ENCODE results near the gene CADPS2. TPM values are rescaled to one million over a fixed set of nuclear protein-coding genes. Genes with fewer than 3 reads are reported as not detected.

CADPS2 gene
- polyA plus RNA-seq, 1 experiment = 0.38 TPM

- no peak for DNase-seq (ENCODE audit: low read depth)
- POLR2A ChIA-PET = no interaction called here
- TF ChIP-seq CTCF (IDR thresholded peaks at IDR 0.05; ENCODE audit: insufficient read depth, low read depth, low read length) = no peak
- H3K36me3 ChIP-seq (ENCODE audit: control insufficient read depth, insufficient read depth, low read length) = no peaks in the 10 kb centered on the region
- H3K27me3 ChIP-seq (ENCODE audit: control insufficient read depth, insufficient read depth, low read length) = no peaks in the 10 kb centered on the region
- CTCF ChIA-PET = no interaction called here
- H3K4me3 ChIP-seq (ENCODE audit: low read depth, low read length) = no peak overlapping the region
These were observed 535.6 kb downstream of the CADPS2 start for GRCh38 chr7:122350701-122351100.

GRCh38 chr7:122344303-122344620, 542.0 kb downstream of the CADPS2 start:
- TF ChIP-seq CTCF (IDR thresholded peaks at IDR 0.05; ENCODE audit: insufficient read depth, low read depth, low read length) = no peak
- H3K4me3 ChIP-seq (ENCODE audit: low read depth, low read length) = no peak overlapping the region
- H3K27me3 ChIP-seq (ENCODE audit: control insufficient read depth, insufficient read depth, low read length) = no peaks in the 10 kb centered on the region
- POLR2A ChIA-PET = no interaction called here
- H3K36me3 ChIP-seq (ENCODE audit: control insufficient read depth, insufficient read depth, low read length) = no peaks in the 10 kb centered on the region
- CTCF ChIA-PET = no interaction called here
- no peak for DNase-seq (ENCODE audit: low read depth)

- POLR2A ChIA-PET = no interaction called here
These were observed 542.5 kb downstream of the CADPS2 start for GRCh38 chr7:122343601-122344302.

GRCh38 chr7:122340427-122340826, 545.8 kb downstream of the CADPS2 start:
- ChIA-PET CTCF (no interaction called here), POLR2A (no interaction called here)
- TF ChIP-seq CTCF (IDR thresholded peaks at IDR 0.05; ENCODE audit: insufficient read depth, low read depth, low read length) = no peak
- Histone ChIP-seq H3K36me3 (ENCODE audit: control insufficient read depth, insufficient read depth, low read length) (no peaks in the 10 kb centered on the region), H3K4me3 (ENCODE audit: low read depth, low read length) (no peak overlapping the region), H3K27me3 (ENCODE audit: control insufficient read depth, insufficient read depth, low read length) (no peaks in the 10 kb centered on the region)
- DNase-seq (ENCODE audit: low read depth) = no peak

More at GRCh38 chr7:122343601-122344302, 542.5 kb downstream of the CADPS2 start:
- Histone ChIP-seq H3K27me3 (ENCODE audit: control insufficient read depth, insufficient read depth, low read length) (no peaks in the 10 kb centered on the region), H3K36me3 (ENCODE audit: control insufficient read depth, insufficient read depth, low read length) (no peaks in the 10 kb centered on the region), H3K4me3 (ENCODE audit: low read depth, low read length) (no peak overlapping the region)
- CTCF ChIA-PET = no interaction called here
- DNase-seq (ENCODE audit: low read depth) = no peak
- TF ChIP-seq CTCF (IDR thresholded peaks at IDR 0.05; ENCODE audit: insufficient read depth, low read depth, low read length) = no peak

GRCh38 chr7:122339145-122339904, 546.9 kb downstream of the CADPS2 start:
- H3K4me3 ChIP-seq (ENCODE audit: low read depth, low read length) = no peak overlapping the region
- POLR2A ChIA-PET = no interaction called here
- TF ChIP-seq CTCF (IDR thresholded peaks at IDR 0.05; ENCODE audit: insufficient read depth, low read depth, low read length) = no peak
- DNase-seq (ENCODE audit: low read depth) = no peak
- CTCF ChIA-PET = no interaction called here
- no peaks in the 10 kb centered on the region for H3K27me3 ChIP-seq (ENCODE audit: control insufficient read depth, insufficient read depth, low read length)
- H3K36me3 ChIP-seq (ENCODE audit: control insufficient read depth, insufficient read depth, low read length) = no peaks in the 10 kb centered on the region
